ENCODE data around the gene LIMD2. TPM values are rescaled to one million over a fixed set of nuclear protein-coding genes. Genes with fewer than 3 reads are reported as not detected.

The LIMD2 gene
- total RNA-seq, 1 experiment from 2014 or later = 15.3 TPM

- Histone ChIP-seq H3K27ac (ENCODE audit: low read length) (no peak overlapping the region), H3K4me3 (ENCODE audit: low read depth in 2 of 2, low read length in 2 of 2) (no peak overlapping the region), H3K9me3 (ENCODE audit: control insufficient read depth, insufficient read depth, low read depth, low read length) (no peaks in the 10 kb centered on the region), H3K27me3 (ENCODE audit: control insufficient read depth, insufficient read depth, low read length) (no peaks in the 10 kb centered on the region), H3K36me3 (ENCODE audit: control insufficient read depth, insufficient read depth, low read length) (peaks cover 3% of the 10 kb centered on the region), H3K4me1 (ENCODE audit: control insufficient read depth, insufficient read depth, low read length) (no peaks in the 10 kb centered on the region)
- in situ Hi-C loops (cut with HindIII; ENCODE audit: low pct_unique_long_range_greater_than_20kb, low sequenced_read_pairs) = no loop called here
- TF ChIP-seq REST (IDR thresholded peaks at IDR 0.05; ENCODE audit: insufficient read depth in 1 of 2, low read depth in 2 of 2, low read length in 1 of 2) (no peak), SIN3A (IDR thresholded peaks at IDR 0.05; ENCODE audit: borderline replicate concordance, insufficient read depth, low read depth, low read length) (no peak), TCF7L2 (IDR thresholded peaks at IDR 0.05; ENCODE audit: low read depth, low read length) (no peak), POLR2AphosphoS5 (IDR thresholded peaks at IDR 0.05; ENCODE audit: low read depth, low read length) (no peak), CTCF (IDR thresholded peaks at IDR 0.05) (no peak)
- BruUV-seq (replicated peaks) = no TSS peak
- DNase-seq (ENCODE audit: low read depth, low spot score) (no peak), ATAC-seq (no peak)
- ChIA-PET POLR2A (no interaction called here), CTCF (no interaction called here)
- intact Hi-C loops (cut with micrococcal nuclease; ENCODE audit: unreplicated experiment) = no loop called here
Measured at GRCh38 chr17:63714550-63715277, 14.8 kb upstream of the LIMD2 start.

GRCh38 chr17:63709110-63709509, 9.2 kb upstream of the LIMD2 start:
- intact Hi-C loops (cut with micrococcal nuclease; ENCODE audit: unreplicated experiment) = no loop called here
- ATAC-seq (no peak), DNase-seq (ENCODE audit: low read depth, low spot score) (no peak)
- in situ Hi-C loops (cut with HindIII; ENCODE audit: low pct_unique_long_range_greater_than_20kb, low sequenced_read_pairs) = no loop called here
- Histone ChIP-seq H3K9me3 (ENCODE audit: control insufficient read depth, insufficient read depth, low read depth, low read length) (no peaks in the 10 kb centered on the region), H3K4me1 (ENCODE audit: control insufficient read depth, insufficient read depth, low read length) (no peaks in the 10 kb centered on the region), H3K4me3 (ENCODE audit: low read depth in 2 of 2, low read length in 2 of 2) (no peak overlapping the region), H3K36me3 (ENCODE audit: control insufficient read depth, insufficient read depth, low read length) (peaks cover 3% of the 10 kb centered on the region), H3K27ac (ENCODE audit: low read length) (no peak overlapping the region), H3K27me3 (ENCODE audit: control insufficient read depth, insufficient read depth, low read length) (no peaks in the 10 kb centered on the region)
- ChIA-PET POLR2A (no interaction called here), CTCF (no interaction called here)
- BruUV-seq (replicated peaks) = TSS peak; percentile 59
- TF ChIP-seq POLR2AphosphoS5 (IDR thresholded peaks at IDR 0.05; ENCODE audit: low read depth, low read length) (no peak), TCF7L2 (IDR thresholded peaks at IDR 0.05; ENCODE audit: low read depth, low read length) (no peak), CTCF (IDR thresholded peaks at IDR 0.05) (no peak), SIN3A (IDR thresholded peaks at IDR 0.05; ENCODE audit: borderline replicate concordance, insufficient read depth, low read depth, low read length) (no peak), REST (IDR thresholded peaks at IDR 0.05; ENCODE audit: insufficient read depth in 1 of 2, low read depth in 2 of 2, low read length in 1 of 2) (no peak)

Data from Panc1 (cell line).